SIG-M5 treated with dmso at 0.1 percent for 504 hours (cell line): ENCODE results near the gene KIF6.

Experiments
- DNase-seq: peaks from one replicate; lab custom pipeline; 2025; ENCODE audit not compliant: unreplicated experiment; lab: John Stamatoyannopoulos, UW

Gene KIF6

DNA sequence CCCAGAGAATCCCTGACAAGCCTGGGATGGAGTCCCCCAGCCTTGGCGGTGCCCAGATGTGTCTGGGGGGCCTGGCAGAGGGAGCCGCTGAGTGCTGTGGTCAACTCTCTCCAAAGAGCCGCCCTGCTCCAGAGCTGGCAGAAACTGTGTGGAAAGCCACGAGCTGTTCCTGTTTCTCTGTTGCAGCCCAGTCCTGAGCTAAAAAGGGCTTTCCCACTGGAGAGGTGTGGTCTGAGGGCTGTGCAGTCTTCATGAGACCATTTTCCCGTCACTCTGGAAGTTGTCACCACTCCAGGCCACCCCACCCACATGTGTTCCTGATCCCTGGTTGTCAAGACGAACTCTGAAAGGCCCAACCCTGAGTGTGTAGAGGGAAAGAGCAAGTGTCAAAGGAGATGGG lies 303.0 kb downstream of the KIF6 start:
- DNase-seq, result no peak

DNA sequence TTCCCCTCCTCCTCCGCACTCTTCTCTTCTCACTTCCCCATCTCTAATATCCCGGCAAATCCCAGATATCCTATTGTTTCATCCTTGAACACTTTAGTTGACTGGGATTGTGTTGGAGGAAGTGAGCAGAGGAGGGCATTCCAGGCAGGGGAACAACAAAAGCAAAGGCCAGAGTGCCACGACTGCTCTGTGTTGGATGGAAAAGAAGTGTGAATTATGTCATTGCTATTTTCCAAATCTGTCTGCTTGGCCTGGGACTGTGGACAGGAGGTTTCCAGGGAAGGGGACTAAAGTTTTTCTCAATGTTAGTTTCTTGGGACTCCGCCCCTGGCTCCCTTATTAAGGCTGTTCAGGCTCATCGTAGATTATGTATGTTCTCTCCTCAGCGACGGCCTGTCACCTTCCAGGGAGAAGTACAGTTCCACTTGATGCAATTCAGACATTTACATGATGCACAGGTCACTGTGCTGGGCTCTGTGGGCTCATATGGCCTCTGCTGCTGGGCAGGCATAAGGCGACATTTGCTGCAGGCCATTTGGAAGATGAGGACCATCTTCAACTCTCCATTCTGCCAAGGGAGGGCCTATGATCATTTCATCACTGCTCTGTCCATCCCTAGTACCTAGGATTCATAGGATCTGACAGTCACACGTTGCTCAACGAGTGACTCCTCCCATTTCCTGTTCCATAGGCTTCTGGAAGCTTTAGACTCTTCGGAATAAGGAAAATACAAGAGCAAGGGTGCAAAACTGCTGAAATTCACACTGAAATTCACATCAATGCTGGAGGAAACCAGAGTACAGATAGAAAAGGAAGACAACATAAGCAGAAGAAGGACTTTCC lies 303.6 kb downstream of the KIF6 start:
- DNase-seq, result no peak

DNA sequence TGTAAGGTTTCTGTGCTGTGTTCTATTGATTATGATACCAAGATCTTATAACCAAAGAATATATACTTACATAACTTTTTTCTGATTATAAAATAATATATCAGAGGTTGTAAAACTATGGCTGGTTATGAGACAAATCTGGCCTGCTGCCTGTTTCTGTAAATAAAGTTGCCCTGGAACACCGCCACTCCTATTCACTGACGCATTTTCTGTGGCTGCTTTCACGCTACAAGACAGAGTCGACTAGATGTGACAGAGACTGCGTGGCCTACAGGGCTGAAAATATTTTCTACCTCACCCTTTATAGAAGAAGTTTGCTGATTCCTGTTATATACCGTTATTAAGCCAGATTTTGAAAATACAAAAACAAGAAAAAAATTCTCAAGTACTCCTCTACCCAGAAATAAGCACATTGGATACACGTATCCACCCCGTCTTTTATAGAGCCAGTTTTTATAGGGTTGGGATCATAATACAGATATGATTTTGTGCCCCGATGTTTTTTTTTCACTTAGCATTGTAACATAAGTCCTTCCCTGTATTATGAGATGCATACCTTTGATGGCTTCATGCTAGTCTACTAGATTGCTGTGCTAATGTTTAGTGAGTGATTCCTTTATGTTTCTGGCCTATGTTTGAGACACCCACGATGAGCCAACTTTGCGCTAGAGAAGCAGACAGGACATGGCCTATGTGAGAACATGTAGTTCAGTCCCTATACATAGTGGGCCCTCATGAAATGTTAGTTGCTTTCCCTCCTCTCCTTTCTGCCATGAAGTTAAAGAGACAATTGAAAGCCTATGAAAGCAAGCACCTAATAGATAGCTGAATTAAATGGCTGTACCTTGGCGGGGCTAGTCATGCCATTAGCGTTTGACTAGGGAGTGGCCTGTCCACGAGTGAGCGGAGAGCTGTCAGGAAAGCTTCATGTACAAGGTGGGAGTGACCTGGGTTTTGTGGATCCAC lies 304.6 kb downstream of the KIF6 start:
- DNase-seq, result no peak

GRCh38 chr6:39419607-39420006 lies 305.6 kb downstream of the KIF6 start:
- DNase-seq, result no peak

DNA sequence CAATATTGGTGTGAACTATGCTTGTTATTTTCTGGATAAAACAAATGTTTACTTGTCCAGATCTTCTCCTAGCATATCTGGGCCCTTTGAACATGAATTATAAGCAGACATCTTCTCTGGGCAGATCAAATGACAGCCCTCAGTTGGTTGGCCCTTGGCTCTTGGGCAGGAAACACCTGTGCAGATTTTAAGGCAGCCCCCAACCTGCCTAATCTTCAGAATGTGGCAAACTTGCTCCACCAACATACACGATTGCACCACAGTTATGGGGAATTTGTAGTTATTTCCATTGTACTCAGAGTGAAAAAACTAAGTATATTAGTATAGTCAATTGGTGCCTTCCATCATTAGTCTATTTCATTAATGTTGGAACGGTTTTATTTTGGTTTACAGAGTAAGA lies 307.8 kb downstream of the KIF6 start:
- no peak for DNase-seq

DNA sequence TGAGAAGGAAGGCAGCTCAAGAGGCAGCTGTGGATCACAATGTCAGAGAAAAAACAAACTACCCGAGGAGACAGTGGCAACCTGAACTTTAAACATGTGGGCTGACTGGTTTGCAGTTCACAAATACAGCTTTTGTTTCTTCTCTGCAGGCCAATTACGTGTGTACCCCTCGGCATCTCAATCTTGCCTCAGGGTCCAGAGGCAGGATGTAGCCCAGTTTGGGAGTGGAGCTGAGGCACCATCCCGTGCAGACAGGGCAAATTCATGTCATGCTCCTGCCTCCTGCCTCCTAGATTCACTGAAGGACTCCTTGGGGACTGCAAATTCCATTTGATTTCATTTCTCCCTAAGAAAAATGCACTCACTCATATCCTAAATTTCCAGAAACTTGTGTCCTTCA lies 308.5 kb downstream of the KIF6 start:
- DNase-seq, result no peak

- no peak for DNase-seq
These were observed 309.2 kb downstream of the KIF6 start for GRCh38 chr6:39416026-39416425.

DNA sequence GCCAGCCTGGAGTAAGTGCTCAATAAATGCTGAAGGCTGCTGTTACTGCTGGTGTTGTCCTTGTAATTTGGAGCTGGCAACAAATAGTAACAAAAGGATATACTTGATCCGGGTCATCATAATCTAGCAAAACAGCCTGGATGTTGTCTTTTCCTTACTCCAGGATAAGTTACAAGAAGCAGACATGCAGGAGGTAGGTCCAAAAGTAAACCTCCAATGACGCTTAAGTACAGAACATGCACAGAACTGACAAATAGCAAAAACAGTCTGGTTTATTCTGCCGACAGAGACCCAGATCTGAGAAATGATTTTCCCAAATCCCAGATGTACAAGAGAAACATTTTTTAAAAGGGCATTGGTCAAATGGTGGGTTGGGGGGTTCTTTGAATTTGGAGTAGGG lies 309.7 kb downstream of the KIF6 start:
- DNase-seq, result no peak

DNA sequence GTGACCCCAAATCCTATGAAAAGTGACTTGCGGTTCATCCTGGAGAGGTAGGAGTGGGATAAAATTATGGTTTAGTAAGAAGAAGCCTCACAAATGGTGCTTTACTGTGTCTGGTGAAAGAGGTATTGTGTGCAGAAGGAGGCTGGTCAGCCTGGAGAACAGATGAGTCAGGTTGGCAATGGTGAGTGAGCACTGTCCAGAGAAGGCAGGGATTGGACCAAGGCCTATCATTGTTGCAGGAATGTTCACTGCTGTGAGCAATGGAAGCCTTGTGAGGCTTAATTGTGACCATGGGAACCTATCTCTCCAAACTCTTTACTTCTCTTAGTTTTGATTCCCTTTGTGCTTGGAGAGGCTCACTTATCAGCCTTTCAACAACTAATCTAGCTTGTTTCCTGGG lies 313.7 kb downstream of the KIF6 start:
- DNase-seq, result no peak

GRCh38 chr6:39411001-39411400 lies 314.2 kb downstream of the KIF6 start:
- no peak for DNase-seq

DNA sequence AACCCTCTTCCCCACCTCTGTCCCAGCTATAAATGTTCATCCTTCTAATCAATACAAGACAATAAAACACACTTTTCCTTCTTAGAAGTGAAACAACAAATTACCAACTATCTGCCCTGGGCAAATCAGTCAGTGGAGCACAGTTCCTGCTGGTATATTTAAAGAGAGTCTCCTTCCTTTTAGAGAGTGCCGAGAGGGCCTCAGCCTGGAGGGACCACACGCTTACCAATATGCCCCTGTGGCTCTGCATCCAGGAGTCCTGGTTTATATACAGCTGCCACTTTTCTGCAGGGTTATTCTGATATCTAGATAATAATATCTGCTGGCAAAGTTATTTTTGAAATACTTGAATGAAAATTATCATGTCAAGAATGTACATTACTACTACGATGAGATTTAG lies 315.3 kb downstream of the KIF6 start:
- DNase-seq, result no peak

DNA sequence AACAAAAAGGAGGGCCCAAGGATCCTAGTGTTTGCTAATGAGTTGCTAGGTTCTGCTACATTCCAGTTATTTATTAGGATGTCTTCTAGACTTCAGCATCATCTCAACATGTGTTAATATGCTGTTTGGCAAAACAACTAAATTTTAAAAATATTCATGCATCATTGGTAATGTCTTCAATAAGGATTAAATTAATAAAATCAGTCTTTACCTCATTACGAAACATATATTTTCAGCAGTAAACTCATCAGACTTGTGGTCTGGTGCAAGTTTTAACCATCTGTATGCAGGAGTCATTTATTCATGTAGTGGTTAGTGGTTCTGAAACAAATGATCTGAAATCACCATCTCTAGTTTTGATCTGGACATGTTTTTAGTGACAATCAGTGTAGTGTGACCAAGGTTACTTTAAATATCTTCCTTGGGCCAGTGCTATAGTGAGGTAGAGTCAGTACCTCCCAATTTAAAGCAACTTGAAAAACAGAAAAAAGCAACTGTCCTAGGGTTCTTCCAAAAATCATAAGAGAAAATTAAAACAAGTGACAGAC lies 317.7 kb downstream of the KIF6 start:
- DNase-seq, result no peak

- DNase-seq, result no peak
These were observed 320.9 kb downstream of the KIF6 start for GRCh38 chr6:39404312-39404711.

- no peak for DNase-seq
These were observed 321.9 kb downstream of the KIF6 start for GRCh38 chr6:39403304-39403703.

GRCh38 chr6:39402239-39402751 lies 322.9 kb downstream of the KIF6 start:
- DNase-seq, result no peak

- DNase-seq, result no peak
These were observed 323.8 kb downstream of the KIF6 start for GRCh38 chr6:39401376-39401775.

DNA sequence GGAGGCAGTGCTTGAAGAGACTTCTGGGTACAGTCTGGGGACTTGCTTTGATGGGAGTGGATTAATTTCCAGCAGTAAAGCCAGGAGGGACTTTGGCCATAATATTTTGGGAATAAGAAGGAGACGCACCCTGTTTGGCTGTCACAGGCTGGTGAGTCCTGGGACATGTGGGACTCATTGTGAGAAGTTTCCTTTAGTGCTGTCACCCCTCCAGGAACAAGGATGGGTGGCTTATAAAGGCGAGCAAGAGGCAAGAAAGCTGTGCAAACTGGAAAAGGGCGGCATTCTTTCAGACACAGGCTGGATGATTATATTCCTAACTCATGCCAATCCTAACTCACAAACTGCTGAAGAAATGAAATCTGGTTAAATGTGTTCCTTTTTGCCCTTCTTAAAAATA lies 325.2 kb downstream of the KIF6 start:
- no peak for DNase-seq

- DNase-seq, result no peak
These were observed 328.4 kb downstream of the KIF6 start for GRCh38 chr6:39396854-39397253.

GRCh38 chr6:39393075-39393474 lies 332.1 kb downstream of the KIF6 start:
- DNase-seq, result no peak

- DNase-seq, result no peak
These were observed 334.0 kb downstream of the KIF6 start for GRCh38 chr6:39391182-39391581.

GRCh38 chr6:39389484-39389767 lies 335.8 kb downstream of the KIF6 start:
- no peak for DNase-seq
